Raji (cell line): Measurements from ENCODE around the gene NPAS2.

Experiments used
- POLR2A ChIP-seq: IDR thresholded peaks from 2 replicates; pipeline ENCODE4 v1.6.1; 2011; ENCODE audit warnings: low read depth, low read length, control low read depth; ENCODE audit not compliant: insufficient read depth

The NPAS2 gene

GRCh38 chr2:100819370-100820272, at the start of gene NPAS2:
NPAS2 (plus strand) TSS chr2:100820139; CDS start chr2:100904755, 84,616 bp downstream.
- no peak for TF ChIP-seq POLR2A

DNA sequence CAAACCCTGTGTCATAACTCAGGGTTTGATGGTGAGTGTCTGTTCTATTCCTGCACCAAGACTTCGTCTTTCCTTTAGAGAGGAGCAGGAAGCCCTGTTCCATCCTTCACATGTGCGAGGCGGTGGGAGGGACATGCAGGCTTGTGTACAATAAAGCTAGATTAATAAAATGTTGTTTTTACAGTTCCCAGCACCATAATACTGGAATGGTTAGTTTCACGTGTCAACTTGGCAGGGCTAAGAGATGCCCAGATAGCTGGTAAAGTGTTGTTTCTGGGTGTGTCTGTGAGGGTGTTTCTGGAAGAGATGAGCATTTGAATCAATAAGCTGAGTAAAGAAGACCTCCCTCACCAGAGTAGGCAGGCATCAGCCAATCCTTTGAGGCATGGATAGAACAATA, 48.8 kb upstream of the NPAS2 start:
- no peak for TF ChIP-seq POLR2A

GRCh38 chr2:100773538-100773937, 46.4 kb upstream of the NPAS2 start:
- no peak for TF ChIP-seq POLR2A

GRCh38 chr2:100776445-100776844, 43.5 kb upstream of the NPAS2 start:
- TF ChIP-seq POLR2A = no peak

- TF ChIP-seq POLR2A = no peak
These were observed 41.1 kb upstream of the NPAS2 start for GRCh38 chr2:100778637-100779450.

- TF ChIP-seq POLR2A = no peak
These were observed 40.1 kb upstream of the NPAS2 start for GRCh38 chr2:100779908-100780202.

DNA sequence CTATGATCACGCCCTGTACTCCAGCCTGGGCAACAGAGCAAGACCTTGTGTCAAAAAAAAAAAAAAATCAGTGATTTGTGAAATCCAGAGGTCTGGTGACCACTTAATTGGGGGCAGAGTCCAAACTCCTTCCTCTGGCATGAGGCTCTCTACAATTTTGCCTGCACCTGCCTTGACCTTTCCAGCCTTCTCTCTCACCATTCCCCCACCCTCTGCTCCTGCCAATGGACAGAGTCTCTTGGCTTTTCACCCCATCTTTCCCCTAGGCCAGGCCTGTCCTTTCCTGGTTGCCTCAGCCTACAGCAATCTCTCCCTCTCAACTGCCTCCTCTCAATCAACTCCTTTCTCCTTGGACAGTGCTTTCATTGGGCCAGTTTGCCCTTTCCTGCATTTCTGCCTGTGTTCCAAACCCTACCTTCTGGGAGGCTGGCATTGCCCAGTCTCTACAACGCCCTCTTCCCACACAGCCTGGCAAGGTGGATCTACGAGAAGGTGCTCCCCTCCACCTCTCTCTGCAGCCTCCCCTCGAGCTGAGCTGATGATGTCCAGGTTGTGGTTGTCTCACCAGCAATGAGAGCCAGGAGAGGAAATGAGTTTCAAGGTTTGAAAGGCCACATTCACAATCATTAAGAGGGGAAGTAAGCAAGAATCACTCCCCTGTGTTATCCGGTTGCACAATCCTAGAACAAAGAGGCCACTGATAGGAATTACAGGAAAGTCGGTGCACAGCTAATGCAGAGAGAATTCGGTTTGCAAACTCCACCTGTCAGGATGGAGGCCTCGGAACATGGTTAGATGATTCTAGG, 39.5 kb upstream of the NPAS2 start:
- no peak for TF ChIP-seq POLR2A

- no peak for TF ChIP-seq POLR2A
These were observed 39.0 kb upstream of the NPAS2 start for GRCh38 chr2:100781009-100781325.

GRCh38 chr2:100781523-100782379, 38.2 kb upstream of the NPAS2 start:
- TF ChIP-seq POLR2A = no peak

DNA sequence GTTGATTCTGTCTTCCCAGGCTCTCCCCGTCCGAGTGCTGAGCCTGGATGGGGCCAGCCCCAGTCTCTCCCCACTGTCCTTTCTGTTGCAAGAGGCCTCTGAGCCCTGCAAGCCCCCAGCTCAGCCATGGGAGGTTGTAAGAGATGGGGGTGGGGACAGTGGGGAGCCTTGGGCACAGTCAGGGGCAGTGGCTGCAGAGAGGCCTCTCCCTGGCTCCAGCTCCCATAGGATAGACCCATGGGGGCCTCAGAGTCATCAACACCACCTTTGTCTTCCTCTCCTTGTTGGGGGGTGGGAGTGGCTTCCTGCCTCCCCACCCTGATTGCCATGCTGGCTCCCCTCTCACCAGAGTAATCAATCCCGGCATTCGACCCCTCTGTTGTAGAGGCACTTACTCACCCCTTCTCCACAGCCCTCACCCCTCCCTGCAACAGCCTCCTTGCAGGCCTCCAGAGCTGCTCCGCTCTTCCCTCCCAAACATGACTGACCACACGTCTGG, 37.5 kb upstream of the NPAS2 start:
- TF ChIP-seq POLR2A = no peak

- TF ChIP-seq POLR2A = no peak
These were observed 36.0 kb upstream of the NPAS2 start for GRCh38 chr2:100783987-100784386.

DNA sequence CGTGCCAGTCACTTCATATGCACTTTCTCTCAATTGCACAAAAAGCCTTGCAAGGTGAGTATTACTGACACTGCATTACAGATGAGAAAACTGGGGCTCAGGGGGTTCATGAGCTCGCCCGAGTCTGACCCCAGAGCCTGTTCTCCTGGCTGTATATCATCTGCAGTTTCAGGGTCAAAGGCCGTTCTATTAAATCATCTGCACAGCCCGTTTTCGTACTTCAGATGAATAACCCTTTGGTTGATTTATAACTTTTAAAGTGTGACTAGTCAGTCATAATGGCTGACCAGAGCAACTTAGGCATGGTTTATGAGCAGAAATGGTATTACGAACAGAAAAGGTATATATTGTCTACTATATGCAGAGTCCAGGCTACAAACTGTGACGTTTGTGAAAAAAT, 35.3 kb upstream of the NPAS2 start:
- TF ChIP-seq POLR2A = no peak

GRCh38 chr2:100785626-100786296, 34.2 kb upstream of the NPAS2 start:
- no peak for TF ChIP-seq POLR2A

DNA sequence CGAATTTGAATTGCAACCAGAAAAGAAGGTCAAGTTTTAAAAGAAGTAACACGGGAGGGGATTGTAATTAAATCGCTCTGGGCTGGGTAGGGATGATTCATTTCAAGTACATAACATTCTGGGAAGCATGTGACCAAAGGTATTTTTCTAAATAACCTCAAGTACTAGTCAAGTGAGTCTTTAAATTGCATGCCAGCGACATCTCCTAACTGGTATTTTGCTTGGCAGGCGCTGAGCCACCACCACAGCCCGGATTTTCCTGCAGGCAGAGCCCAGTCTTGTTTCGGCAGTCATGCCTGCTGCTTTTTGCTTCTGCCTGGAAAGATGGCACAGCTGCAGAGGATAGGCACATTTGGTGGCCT, 33.7 kb upstream of the NPAS2 start:
- TF ChIP-seq POLR2A = no peak
